AG20443 (cell line): ENCODE results near the gene PTGDR2.

Experiments used
- DNase-seq: peaks from one replicate; pipeline ENCODE4 v3.0.0; 2012; ENCODE audit warnings: low spot score, mixed read lengths

PTGDR2 gene

DNA sequence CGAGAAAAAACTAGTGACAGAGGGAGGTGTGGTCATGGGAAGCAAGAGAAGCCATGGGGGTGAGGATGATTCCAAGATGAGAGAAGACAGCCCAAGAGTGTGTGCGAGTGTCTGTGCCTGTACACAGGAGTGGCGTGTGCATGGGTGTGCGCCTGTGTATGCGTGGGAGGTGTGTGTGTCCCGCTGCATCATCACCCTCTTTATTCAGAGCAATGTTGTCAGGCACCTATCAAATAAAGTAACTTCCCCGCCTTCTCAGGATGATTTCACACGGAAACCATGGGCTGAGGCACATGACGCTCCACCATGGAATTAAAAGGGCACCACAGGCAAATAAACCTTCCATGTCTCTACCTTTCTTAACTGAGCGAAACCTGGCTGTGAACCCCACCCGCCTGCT is 46.1 kb downstream of the PTGDR2 start:
- DNase-seq: no peak

DNA sequence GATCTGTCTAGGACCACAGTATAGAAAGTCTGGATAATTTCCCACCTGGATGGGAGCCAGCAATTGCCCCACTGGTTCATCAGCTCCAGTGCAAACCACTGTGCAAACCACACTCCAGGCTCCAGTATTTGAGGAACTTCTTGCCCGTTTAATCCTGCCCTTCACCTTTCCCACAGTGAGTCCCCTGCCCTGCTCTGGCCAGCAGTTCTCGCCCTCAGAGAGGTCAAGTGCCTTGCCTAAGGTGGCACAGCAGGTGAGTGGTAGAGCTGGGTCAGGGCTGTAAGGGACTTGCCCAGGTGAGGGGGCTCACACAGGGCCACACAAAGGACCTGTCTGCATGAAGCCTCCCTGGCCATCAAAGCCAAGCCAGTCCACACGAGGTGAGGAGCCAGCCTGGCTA is 46.5 kb downstream of the PTGDR2 start:
- no peak for DNase-seq

DNA sequence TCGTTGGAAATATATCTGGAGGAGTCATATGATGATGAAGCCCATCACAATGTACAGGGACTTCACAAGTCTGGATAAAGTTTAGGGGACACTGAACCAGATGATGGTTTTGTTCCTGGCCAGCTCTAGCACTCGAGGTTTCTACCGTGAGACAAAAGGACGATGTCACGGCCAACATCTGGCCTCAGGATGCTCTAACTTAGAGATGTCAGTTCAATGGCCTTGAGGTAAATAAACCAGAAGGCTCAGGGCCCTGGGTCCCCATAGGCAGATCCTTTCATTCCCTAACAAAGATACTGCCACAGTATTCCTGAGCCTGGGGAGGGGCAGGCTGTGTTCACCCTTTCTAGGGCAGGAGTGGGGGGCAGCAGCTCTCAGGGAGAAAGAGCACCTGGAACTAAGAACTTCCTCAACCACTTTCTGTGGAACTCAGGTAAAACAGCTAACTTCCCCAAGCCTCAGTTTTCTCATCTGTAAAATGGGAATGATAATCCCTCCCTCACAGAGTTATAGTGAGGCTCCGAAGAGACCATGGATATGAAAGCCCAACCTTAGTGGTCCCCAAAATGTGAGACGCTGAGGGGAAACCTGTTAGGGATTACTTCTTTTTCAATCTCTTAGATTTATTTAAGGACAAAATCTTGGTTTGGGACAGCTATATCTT is 52.3 kb downstream of the PTGDR2 start:
- no peak for DNase-seq

DNA sequence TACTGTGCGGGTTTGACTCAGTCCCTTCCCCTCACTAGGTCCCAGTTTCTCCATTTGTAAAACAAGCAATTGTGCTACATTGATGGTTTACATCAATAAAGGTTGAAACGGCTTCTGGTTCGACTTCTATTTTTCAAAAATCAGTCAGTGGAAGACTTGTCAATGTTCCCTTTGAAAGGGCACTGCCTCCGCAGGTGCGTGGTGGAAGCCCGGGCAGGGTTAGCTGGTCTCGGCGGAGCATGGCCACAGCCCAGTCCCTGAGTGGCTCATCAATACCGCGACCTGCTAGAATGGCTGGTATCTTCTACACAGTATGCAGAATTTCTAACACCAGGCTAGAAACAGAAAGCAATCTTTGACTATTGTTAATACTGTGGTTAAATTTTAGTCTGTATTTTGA is 54.6 kb downstream of the PTGDR2 start:
- DNase-seq: no peak
